ENCODE data around the gene CPNE4.

Gene CPNE4

GRCh38 chr3:131561511-131561910 lies 473.3 kb downstream of the CPNE4 start:
- Histone ChIP-seq H3K9ac (ENCODE audit: low read length) (no peak overlapping the region), H3K36me3 (ENCODE audit: control insufficient read depth, insufficient read depth, low read length) (no peaks in the 10 kb centered on the region), H3K4me3 (ENCODE audit: low read length) (no peak overlapping the region), H3K4me1 (ENCODE audit: control insufficient read depth, insufficient read depth, low read length) (no peaks in the 10 kb centered on the region), H3K27ac (ENCODE audit: low read depth, low read length) (no peak overlapping the region), H3K27me3 (ENCODE audit: control insufficient read depth, insufficient read depth, low read length) (no peaks in the 10 kb centered on the region)

DNA sequence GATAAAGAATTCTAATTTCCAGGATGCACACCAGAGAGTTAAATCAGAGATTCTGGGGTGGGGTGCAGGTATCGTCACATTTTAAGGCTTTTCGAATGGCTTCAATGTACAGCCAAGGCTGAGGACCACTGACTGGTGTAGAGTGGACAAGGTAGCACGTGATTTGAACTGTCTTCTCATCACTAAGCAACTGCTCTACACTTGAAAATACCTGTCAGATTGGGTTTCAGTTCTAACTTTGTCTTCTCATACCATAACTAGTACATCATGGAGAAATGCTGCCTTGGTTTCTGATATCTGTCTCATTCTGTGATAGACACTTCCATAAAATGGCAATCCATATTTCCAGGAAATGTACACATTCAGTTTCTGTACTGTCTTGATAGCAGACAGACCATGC lies 474.0 kb downstream of the CPNE4 start:
- no peak overlapping the region for H3K27ac ChIP-seq (ENCODE audit: low read depth, low read length)
- H3K9ac ChIP-seq (ENCODE audit: low read length), result no peak overlapping the region
- no peaks in the 10 kb centered on the region for H3K36me3 ChIP-seq (ENCODE audit: control insufficient read depth, insufficient read depth, low read length)
- no peaks in the 10 kb centered on the region for H3K4me1 ChIP-seq (ENCODE audit: control insufficient read depth, insufficient read depth, low read length)
- H3K4me3 ChIP-seq (ENCODE audit: low read length), result no peak overlapping the region
- no peaks in the 10 kb centered on the region for H3K27me3 ChIP-seq (ENCODE audit: control insufficient read depth, insufficient read depth, low read length)

DNA sequence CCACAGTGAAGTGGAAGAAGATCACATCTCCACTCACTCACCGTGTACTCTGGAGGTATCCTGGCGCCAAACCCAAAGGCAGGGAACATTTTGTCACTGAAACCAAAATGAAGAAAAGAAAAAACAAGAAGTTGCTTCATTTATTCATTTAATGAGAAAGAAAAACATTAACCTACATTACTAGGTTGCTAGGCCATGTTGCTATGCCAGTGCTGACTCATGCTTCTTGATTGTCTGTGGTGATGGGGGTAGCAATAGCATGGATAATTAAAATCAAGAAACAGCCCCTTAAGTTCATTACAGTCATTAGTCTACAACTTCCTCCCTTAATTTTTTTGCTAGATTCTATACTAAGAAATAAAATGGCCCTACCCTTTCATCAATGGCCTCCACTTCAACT lies 479.4 kb downstream of the CPNE4 start:
- H3K4me1 ChIP-seq (ENCODE audit: control insufficient read depth, insufficient read depth, low read length), result no peaks in the 10 kb centered on the region
- H3K9ac ChIP-seq (ENCODE audit: low read length), result no peak overlapping the region
- H3K4me3 ChIP-seq (ENCODE audit: low read length), result no peak overlapping the region
- no peaks in the 10 kb centered on the region for H3K36me3 ChIP-seq (ENCODE audit: control insufficient read depth, insufficient read depth, low read length)
- no peaks in the 10 kb centered on the region for H3K27me3 ChIP-seq (ENCODE audit: control insufficient read depth, insufficient read depth, low read length)
- no peak overlapping the region for H3K27ac ChIP-seq (ENCODE audit: low read depth, low read length)

DNA sequence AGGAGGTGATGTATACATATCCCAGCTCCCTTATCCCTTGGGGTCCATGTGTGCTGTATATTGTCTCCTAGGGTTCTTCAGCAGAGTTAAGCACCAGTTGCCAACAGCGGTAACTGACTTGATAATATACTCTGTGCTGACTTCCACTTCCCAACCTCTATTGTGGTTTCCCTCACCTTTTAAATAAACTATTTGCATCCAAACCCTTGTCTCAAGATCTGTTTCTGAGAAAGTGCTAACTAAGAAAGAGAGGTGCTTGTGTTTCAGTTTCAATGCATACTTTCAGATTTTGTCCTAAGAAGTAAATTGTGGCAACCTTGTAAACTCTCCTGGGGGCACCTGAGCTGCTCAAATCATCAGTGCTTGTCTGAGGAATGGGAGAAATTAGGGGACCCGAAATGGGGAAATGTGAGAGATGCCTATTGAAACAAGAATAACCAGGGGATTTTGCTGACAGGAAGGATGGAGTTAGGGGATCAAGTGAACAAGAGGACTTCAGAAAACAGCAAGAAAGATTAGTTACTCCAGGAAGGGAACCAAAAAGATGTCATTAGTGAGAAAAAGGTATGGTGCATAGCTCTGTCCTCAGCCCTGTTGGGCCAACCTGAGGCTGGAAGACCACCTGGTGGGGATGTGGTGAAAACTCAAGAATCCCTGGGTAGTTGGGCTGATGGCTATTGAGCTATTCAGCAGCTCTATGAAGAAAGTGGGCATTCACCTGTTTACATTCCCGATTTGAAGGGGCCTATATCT lies 481.1 kb downstream of the CPNE4 start:
- Histone ChIP-seq H3K4me1 (ENCODE audit: control insufficient read depth, insufficient read depth, low read length) (no peaks in the 10 kb centered on the region), H3K27ac (ENCODE audit: low read depth, low read length) (no peak overlapping the region), H3K4me3 (ENCODE audit: low read length) (no peak overlapping the region), H3K9ac (ENCODE audit: low read length) (no peak overlapping the region), H3K36me3 (ENCODE audit: control insufficient read depth, insufficient read depth, low read length) (no peaks in the 10 kb centered on the region), H3K27me3 (ENCODE audit: control insufficient read depth, insufficient read depth, low read length) (no peaks in the 10 kb centered on the region)

- Histone ChIP-seq H3K36me3 (ENCODE audit: control insufficient read depth, insufficient read depth, low read length) (no peaks in the 10 kb centered on the region), H3K9ac (ENCODE audit: low read length) (no peak overlapping the region), H3K27ac (ENCODE audit: low read depth, low read length) (no peak overlapping the region), H3K4me1 (ENCODE audit: control insufficient read depth, insufficient read depth, low read length) (no peaks in the 10 kb centered on the region), H3K4me3 (ENCODE audit: low read length) (no peak overlapping the region), H3K27me3 (ENCODE audit: control insufficient read depth, insufficient read depth, low read length) (no peaks in the 10 kb centered on the region)
Observed at GRCh38 chr3:131551761-131552160, 483.1 kb downstream of the CPNE4 start.

- H3K27ac ChIP-seq (ENCODE audit: low read depth, low read length), result no peak overlapping the region
- H3K4me3 ChIP-seq (ENCODE audit: low read length), result no peak overlapping the region
- H3K36me3 ChIP-seq (ENCODE audit: control insufficient read depth, insufficient read depth, low read length), result no peaks in the 10 kb centered on the region
- no peaks in the 10 kb centered on the region for H3K4me1 ChIP-seq (ENCODE audit: control insufficient read depth, insufficient read depth, low read length)
- no peaks in the 10 kb centered on the region for H3K27me3 ChIP-seq (ENCODE audit: control insufficient read depth, insufficient read depth, low read length)
- no peak overlapping the region for H3K9ac ChIP-seq (ENCODE audit: low read length)
Observed at GRCh38 chr3:131550562-131551465, 484.0 kb downstream of the CPNE4 start.

- H3K27ac ChIP-seq (ENCODE audit: low read depth, low read length), result no peak overlapping the region
- H3K9ac ChIP-seq (ENCODE audit: low read length), result no peak overlapping the region
- no peak overlapping the region for H3K4me3 ChIP-seq (ENCODE audit: low read length)
- no peaks in the 10 kb centered on the region for H3K27me3 ChIP-seq (ENCODE audit: control insufficient read depth, insufficient read depth, low read length)
- H3K36me3 ChIP-seq (ENCODE audit: control insufficient read depth, insufficient read depth, low read length), result no peaks in the 10 kb centered on the region
- no peaks in the 10 kb centered on the region for H3K4me1 ChIP-seq (ENCODE audit: control insufficient read depth, insufficient read depth, low read length)
Observed at GRCh38 chr3:131549340-131549739, 485.5 kb downstream of the CPNE4 start.

- H3K27ac ChIP-seq (ENCODE audit: low read depth, low read length), result no peak overlapping the region
- H3K36me3 ChIP-seq (ENCODE audit: control insufficient read depth, insufficient read depth, low read length), result no peaks in the 10 kb centered on the region
- H3K9ac ChIP-seq (ENCODE audit: low read length), result no peak overlapping the region
- H3K4me1 ChIP-seq (ENCODE audit: control insufficient read depth, insufficient read depth, low read length), result peaks cover 2% of the 10 kb centered on the region
- no peak overlapping the region for H3K4me3 ChIP-seq (ENCODE audit: low read length)
- H3K27me3 ChIP-seq (ENCODE audit: control insufficient read depth, insufficient read depth, low read length), result no peaks in the 10 kb centered on the region
Observed at GRCh38 chr3:131547585-131547984, 487.2 kb downstream of the CPNE4 start.

DNA sequence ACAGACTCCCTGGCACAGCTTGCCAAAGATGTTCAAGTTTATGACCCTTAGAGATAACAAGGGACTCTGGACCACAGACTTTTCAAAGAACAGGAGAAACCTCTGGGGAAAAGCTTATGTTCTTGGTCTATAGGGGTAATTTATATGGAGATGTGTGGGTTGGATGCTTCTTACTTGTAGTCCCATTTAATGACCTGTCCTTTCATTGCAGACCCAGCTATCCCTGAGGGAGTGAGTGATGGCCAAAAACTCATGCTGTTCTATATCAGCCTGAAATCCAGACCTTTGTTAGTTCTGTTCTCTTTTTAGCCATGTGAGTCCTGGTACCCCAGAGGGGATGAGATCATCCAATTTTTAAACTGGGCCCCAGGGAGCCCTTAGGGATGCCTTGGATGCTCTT lies 488.4 kb downstream of the CPNE4 start:
- no peaks in the 10 kb centered on the region for H3K27me3 ChIP-seq (ENCODE audit: control insufficient read depth, insufficient read depth, low read length)
- H3K9ac ChIP-seq (ENCODE audit: low read length), result no peak overlapping the region

DNA sequence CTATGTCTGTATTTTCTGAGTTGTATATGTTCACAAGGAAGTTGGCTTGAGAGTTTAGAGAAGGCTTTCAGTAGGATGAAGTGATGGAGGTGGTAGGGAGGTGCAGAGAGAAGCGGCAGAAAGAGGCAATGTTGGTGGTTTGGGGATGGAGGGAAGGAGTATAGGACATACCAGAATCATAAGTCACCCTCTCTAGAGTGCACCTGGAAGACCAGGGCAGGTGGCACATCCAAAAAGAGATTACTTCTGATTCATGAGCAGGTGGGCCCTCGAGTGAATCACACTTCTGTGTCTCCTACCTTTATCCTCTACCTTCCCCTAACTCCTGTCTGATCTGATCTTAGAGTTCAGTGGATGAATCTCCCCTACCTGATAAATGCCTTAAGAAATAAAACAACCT lies 490.3 kb downstream of the CPNE4 start:
- H3K4me3 ChIP-seq (ENCODE audit: low read length), result no peak overlapping the region
- peaks cover 6% of the 10 kb centered on the region for H3K4me1 ChIP-seq (ENCODE audit: control insufficient read depth, insufficient read depth, low read length)
- no peaks in the 10 kb centered on the region for H3K27me3 ChIP-seq (ENCODE audit: control insufficient read depth, insufficient read depth, low read length)
- H3K9ac ChIP-seq (ENCODE audit: low read length), result no peak overlapping the region
- H3K27ac ChIP-seq (ENCODE audit: low read depth, low read length), result peak overlapping the region; percentile 27
- no peaks in the 10 kb centered on the region for H3K36me3 ChIP-seq (ENCODE audit: control insufficient read depth, insufficient read depth, low read length)

More for the DNA sequence above, 488.4 kb downstream of the CPNE4 start:
- H3K36me3 ChIP-seq (ENCODE audit: control insufficient read depth, insufficient read depth, low read length), result no peaks in the 10 kb centered on the region
- no peak overlapping the region for H3K27ac ChIP-seq (ENCODE audit: low read depth, low read length)
- H3K4me1 ChIP-seq (ENCODE audit: control insufficient read depth, insufficient read depth, low read length), result peaks cover 2% of the 10 kb centered on the region
- no peak overlapping the region for H3K4me3 ChIP-seq (ENCODE audit: low read length)

DNA sequence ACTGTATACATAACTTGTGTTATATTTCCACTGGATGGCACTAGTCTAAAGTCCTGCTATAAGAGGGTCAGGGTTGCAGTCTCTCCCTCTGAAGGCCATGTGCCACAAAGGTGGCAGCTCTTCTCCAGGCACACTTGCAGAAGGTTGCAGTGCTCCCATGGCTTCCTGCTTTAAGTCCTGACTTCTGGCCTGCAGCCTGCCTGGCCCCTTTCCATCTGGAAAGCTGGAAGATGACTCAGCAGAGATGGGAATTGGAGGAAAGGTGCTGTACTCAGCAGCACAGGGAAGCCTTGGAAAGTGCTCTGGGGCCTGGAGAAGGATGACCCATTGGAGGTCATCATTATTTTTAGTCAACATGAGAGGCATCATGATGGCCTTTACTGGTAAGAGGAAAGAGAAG lies 491.1 kb downstream of the CPNE4 start:
- Histone ChIP-seq H3K9ac (ENCODE audit: low read length) (no peak overlapping the region), H3K4me3 (ENCODE audit: low read length) (no peak overlapping the region), H3K36me3 (ENCODE audit: control insufficient read depth, insufficient read depth, low read length) (no peaks in the 10 kb centered on the region), H3K4me1 (ENCODE audit: control insufficient read depth, insufficient read depth, low read length) (peaks cover 6% of the 10 kb centered on the region), H3K27me3 (ENCODE audit: control insufficient read depth, insufficient read depth, low read length) (no peaks in the 10 kb centered on the region), H3K27ac (ENCODE audit: low read depth, low read length) (peak overlapping the region; percentile 27)

- Histone ChIP-seq H3K27me3 (ENCODE audit: control insufficient read depth, insufficient read depth, low read length) (no peaks in the 10 kb centered on the region), H3K27ac (ENCODE audit: low read depth, low read length) (no peak overlapping the region), H3K9ac (ENCODE audit: low read length) (no peak overlapping the region), H3K4me3 (ENCODE audit: low read length) (no peak overlapping the region), H3K36me3 (ENCODE audit: control insufficient read depth, insufficient read depth, low read length) (no peaks in the 10 kb centered on the region), H3K4me1 (ENCODE audit: control insufficient read depth, insufficient read depth, low read length) (peaks cover 6% of the 10 kb centered on the region)
Observed at GRCh38 chr3:131541288-131541687, 493.5 kb downstream of the CPNE4 start.
